ENCODE measurements around the gene LSP1. TPM values are rescaled to one million over a fixed set of nuclear protein-coding genes. Genes with fewer than 3 reads are reported as not detected.

The LSP1 gene
- total RNA-seq, 1 experiment from 2014 or later = not detected

DNA sequence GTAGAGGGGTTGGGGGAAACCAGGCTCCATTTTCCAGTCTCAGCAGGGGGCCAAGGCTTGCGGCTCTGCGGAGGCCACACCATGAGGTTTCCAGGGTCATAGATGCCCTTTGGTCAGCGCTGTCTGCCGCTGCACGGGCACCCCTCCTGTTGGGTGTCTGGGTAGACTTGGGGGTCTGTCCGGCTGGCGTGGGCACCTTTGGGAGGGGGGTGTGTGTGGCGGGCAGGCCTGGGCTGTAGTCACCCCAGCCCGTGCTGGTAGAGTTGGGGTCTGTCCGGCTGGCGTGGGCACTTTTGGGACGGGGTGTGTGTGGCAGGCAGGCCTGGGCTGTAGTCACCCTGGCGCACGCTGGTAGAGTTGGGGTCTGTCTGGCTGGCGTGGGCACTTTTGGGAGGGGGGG lies 18.6 kb downstream of the LSP1 start:
- BruUV-seq (replicated peaks) = no TSS peak
- Histone ChIP-seq H3K9me3 (ENCODE audit: low read depth, low read length, poor library complexity, severe bottlenecking) (no peaks in the 10 kb centered on the region), H3K27me3 (replicated peaks; ENCODE audit: insufficient read depth, low read depth, low read length, poor library complexity) (peaks cover 70% of the 10 kb centered on the region), H3K4me1 (ENCODE audit: insufficient read depth, low read length, poor library complexity, severe bottlenecking) (no peaks in the 10 kb centered on the region), H3K4me3 (ENCODE audit: low read depth, low read length, poor library complexity, severe bottlenecking) (no peak overlapping the region), H3K27ac (ENCODE audit: low read depth, low read length, poor library complexity, severe bottlenecking) (no peak overlapping the region), H3K36me3 (ENCODE audit: insufficient read depth, low read length, poor library complexity, severe bottlenecking) (no peaks in the 10 kb centered on the region)
- ChIA-PET CTCF (no interaction called here), POLR2A (ENCODE audit: low non-redundant PET) (no interaction called here)
- TF ChIP-seq, protein P1, sequence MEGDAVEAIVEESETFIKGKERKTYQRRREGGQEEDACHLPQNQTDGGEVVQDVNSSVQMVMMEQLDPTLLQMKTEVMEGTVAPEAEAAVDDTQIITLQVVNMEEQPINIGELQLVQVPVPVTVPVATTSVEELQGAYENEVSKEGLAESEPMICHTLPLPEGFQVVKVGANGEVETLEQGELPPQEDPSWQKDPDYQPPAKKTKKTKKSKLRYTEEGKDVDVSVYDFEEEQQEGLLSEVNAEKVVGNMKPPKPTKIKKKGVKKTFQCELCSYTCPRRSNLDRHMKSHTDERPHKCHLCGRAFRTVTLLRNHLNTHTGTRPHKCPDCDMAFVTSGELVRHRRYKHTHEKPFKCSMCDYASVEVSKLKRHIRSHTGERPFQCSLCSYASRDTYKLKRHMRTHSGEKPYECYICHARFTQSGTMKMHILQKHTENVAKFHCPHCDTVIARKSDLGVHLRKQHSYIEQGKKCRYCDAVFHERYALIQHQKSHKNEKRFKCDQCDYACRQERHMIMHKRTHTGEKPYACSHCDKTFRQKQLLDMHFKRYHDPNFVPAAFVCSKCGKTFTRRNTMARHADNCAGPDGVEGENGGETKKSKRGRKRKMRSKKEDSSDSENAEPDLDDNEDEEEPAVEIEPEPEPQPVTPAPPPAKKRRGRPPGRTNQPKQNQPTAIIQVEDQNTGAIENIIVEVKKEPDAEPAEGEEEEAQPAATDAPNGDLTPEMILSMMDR (conservative IDR thresholded peaks at IDR 0.05; ENCODE audit: low read depth, low read length) = no peak
- no peak for TF ChIP-seq EZH2 (IDR thresholded peaks at IDR 0.05; ENCODE audit: borderline replicate concordance, low read depth, low read length, poor library complexity, severe bottlenecking)
- intact Hi-C loops (cut with micrococcal nuclease; ENCODE audit: unreplicated experiment) = no loop called here
- DNase-seq (ENCODE audit: low spot score) = no peak

DNA sequence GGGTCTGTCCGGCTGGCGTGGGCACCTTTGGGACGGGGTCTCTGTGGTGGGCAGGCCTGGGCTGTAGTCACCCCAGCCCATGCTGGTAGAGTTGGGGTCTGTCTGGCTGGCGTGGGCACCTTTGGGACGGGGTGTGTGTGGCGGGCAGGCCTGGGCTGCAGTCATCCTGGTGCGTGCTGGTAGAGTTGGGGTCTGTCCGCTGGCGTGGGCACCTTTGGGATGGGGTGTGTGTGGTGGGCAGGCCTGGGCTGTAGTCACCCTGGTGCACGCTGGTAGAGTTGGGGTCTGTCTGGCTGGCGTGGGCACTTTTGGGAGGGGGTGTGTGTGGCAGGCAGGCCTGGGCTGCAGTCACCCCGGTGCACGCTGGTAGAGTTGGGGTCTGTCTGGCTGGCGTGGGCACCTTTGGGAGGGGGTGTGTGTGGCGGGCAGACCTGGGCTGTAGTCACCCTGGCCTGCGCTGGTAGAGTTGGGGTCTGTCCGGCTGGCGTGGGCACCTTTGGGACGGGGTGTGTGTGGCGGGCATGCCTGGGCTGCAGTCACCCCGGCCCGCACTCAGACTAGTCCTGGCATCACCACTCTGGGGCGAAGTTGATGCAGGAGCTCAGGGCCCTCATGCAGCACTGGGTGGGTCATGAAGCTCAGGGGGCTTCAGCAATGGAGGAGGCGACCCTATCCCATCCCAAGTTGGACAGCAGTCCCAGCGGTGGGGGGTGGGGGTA lies 19.5 kb downstream of the LSP1 start:
- POLR2A ChIA-PET (ENCODE audit: low non-redundant PET) = no interaction called here
- no peak for DNase-seq (ENCODE audit: low spot score)
- no peaks in the 10 kb centered on the region for H3K9me3 ChIP-seq (ENCODE audit: low read depth, low read length, poor library complexity, severe bottlenecking)
- TF ChIP-seq, protein P1 (conservative IDR thresholded peaks at IDR 0.05; ENCODE audit: low read depth, low read length) = no peak
- no peak for TF ChIP-seq EZH2 (IDR thresholded peaks at IDR 0.05; ENCODE audit: borderline replicate concordance, low read depth, low read length, poor library complexity, severe bottlenecking)
- no peaks in the 10 kb centered on the region for H3K36me3 ChIP-seq (ENCODE audit: insufficient read depth, low read length, poor library complexity, severe bottlenecking)
- H3K27ac ChIP-seq (ENCODE audit: low read depth, low read length, poor library complexity, severe bottlenecking) = no peak overlapping the region
- CTCF ChIA-PET = interaction anchor here (0.7 kb wide), 1 partner anchor 280 kb away, joined by 5 read pairs; no protein-coding TSS in a partner anchor
- no TSS peak for BruUV-seq (replicated peaks)
- intact Hi-C loops (cut with micrococcal nuclease; ENCODE audit: unreplicated experiment) = no loop called here
- H3K4me3 ChIP-seq (ENCODE audit: low read depth, low read length, poor library complexity, severe bottlenecking) = no peak overlapping the region
- peaks cover 70% of the 10 kb centered on the region for H3K27me3 ChIP-seq (replicated peaks; ENCODE audit: insufficient read depth, low read depth, low read length, poor library complexity)
- H3K4me1 ChIP-seq (ENCODE audit: insufficient read depth, low read length, poor library complexity, severe bottlenecking) = no peaks in the 10 kb centered on the region

DNA sequence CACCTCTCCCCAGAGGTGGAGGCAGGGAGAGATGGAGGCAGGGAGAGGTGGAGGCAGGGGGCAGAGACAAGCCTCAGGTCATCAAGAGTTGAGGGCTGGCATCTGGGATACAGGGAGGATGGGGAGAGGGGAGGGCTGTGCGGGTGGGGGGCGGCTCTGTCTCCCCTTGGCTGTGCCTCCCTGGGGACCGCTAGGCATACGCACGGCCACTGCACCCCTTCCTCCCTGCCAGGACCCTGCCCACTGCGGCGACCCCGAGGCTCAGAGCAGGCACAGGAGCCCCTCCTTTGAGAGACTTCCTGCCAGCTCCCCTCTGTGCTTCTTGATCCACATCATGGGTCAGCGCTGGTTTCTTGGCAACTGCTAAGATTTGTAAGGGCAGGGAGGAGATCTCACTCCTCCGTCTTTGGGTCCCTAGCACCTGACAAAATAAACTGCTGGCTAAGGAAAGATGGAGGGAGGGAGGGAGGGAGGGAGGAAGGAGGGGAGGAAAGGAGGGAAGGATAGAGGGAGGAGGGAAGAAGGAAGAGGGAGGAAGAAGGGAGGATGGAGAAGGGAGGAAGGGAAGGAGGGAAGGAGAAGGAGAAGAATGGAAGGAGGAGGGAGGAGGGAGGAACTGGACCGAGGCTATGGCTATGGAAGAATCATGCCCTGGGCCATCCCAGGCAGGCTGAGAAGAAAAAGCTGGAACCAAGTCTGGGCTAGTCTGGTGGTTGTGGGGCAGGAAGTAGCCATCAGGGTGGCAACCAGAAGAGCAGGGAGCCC lies 20.3 kb downstream of the LSP1 start:
- POLR2A ChIA-PET (ENCODE audit: low non-redundant PET) = no interaction called here
- peak; percentile 6 for DNase-seq (ENCODE audit: low spot score)
- Histone ChIP-seq H3K36me3 (ENCODE audit: insufficient read depth, low read length, poor library complexity, severe bottlenecking) (no peaks in the 10 kb centered on the region), H3K9me3 (ENCODE audit: low read depth, low read length, poor library complexity, severe bottlenecking) (no peaks in the 10 kb centered on the region), H3K4me1 (ENCODE audit: insufficient read depth, low read length, poor library complexity, severe bottlenecking) (no peaks in the 10 kb centered on the region), H3K27me3 (replicated peaks; ENCODE audit: insufficient read depth, low read depth, low read length, poor library complexity) (peaks cover 65% of the 10 kb centered on the region), H3K4me3 (ENCODE audit: low read depth, low read length, poor library complexity, severe bottlenecking) (no peak overlapping the region), H3K27ac (ENCODE audit: low read depth, low read length, poor library complexity, severe bottlenecking) (no peak overlapping the region)
- CTCF ChIA-PET = interaction anchor here (0.7 kb wide), 1 partner anchor 279 kb away, joined by 5 read pairs; no protein-coding TSS in a partner anchor
- intact Hi-C loops (cut with micrococcal nuclease; ENCODE audit: unreplicated experiment) = no loop called here
- TF ChIP-seq EZH2 (IDR thresholded peaks at IDR 0.05; ENCODE audit: borderline replicate concordance, low read depth, low read length, poor library complexity, severe bottlenecking) = peak; percentile 58
- TF ChIP-seq, protein P1 (conservative IDR thresholded peaks at IDR 0.05; ENCODE audit: low read depth, low read length) = no peak
- BruUV-seq (replicated peaks) = no TSS peak

Measured in A673 (cell line).